Inflammatory macrophage treated with lipopolysaccharide for 4 hours (primary cell): ENCODE results near the gene PJVK.
A peak's percentile ranks its signal among the peaks of the same experiment; 100 is the strongest.
"Not testable (repeated sequence)": the region's sequence is repeated elsewhere in the genome, so short reads cannot be mapped to it uniquely, and the experiment has no call there.

Experiments used
- DNase-seq: peaks from one replicate; pipeline ENCODE4 v3.0.0-alpha.2; 2020

The PJVK gene

GRCh38 chr2:178450774-178451525 is at the start of gene PJVK, which contains the start of gene PRKRA:
Gene PJVK, plus strand, starts transcription at chr2:178451378. Its CDS starts 2,032 bp downstream, at chr2:178453410.
Gene PRKRA, minus strand, starts transcription at chr2:178451175. Its CDS starts 145 bp downstream, at chr2:178451030.
- DNase-seq = peak; percentile 97

- DNase-seq = no peak
These were observed 49.2 kb upstream of the PJVK start for GRCh38 chr2:178401994-178402437.

GRCh38 chr2:178403671-178404306 is 47.4 kb upstream of the PJVK start:
- no peak for DNase-seq

- peak; percentile 21 for DNase-seq
These were observed 46.8 kb upstream of the PJVK start for GRCh38 chr2:178404368-178404767.

- DNase-seq = no peak
These were observed 41.9 kb upstream of the PJVK start for GRCh38 chr2:178409261-178409660.

GRCh38 chr2:178412047-178412446 is 39.1 kb upstream of the PJVK start:
- DNase-seq = no peak

- DNase-seq = not testable (repeated sequence)
These were observed 38.7 kb upstream of the PJVK start for GRCh38 chr2:178412453-178412852.

- DNase-seq = peak; percentile 87
These were observed 37.5 kb upstream of the PJVK start for GRCh38 chr2:178413472-178414265.

- peak; percentile 97 for DNase-seq
These were observed 36.6 kb upstream of the PJVK start for GRCh38 chr2:178414266-178415247.

- no peak for DNase-seq
These were observed 35.2 kb upstream of the PJVK start for GRCh38 chr2:178415979-178416378.

GRCh38 chr2:178417916-178418315 is 33.3 kb upstream of the PJVK start:
- no peak for DNase-seq

- DNase-seq = no peak
These were observed 32.8 kb upstream of the PJVK start for GRCh38 chr2:178418426-178418825.

- no peak for DNase-seq
These were observed 32.1 kb upstream of the PJVK start for GRCh38 chr2:178419123-178419522.

GRCh38 chr2:178420463-178420999 is 30.6 kb upstream of the PJVK start:
- DNase-seq = no peak

- no peak for DNase-seq
These were observed 29.1 kb upstream of the PJVK start for GRCh38 chr2:178422097-178422496.

- not testable (repeated sequence) for DNase-seq
These were observed 27.4 kb upstream of the PJVK start for GRCh38 chr2:178423746-178424145.

GRCh38 chr2:178425255-178425827 is 25.8 kb upstream of the PJVK start:
- DNase-seq = no peak

- DNase-seq = no peak
These were observed 24.8 kb upstream of the PJVK start for GRCh38 chr2:178426388-178426787.

GRCh38 chr2:178427458-178427857 is 23.7 kb upstream of the PJVK start:
- no peak for DNase-seq

GRCh38 chr2:178428396-178428806 is 22.8 kb upstream of the PJVK start:
- DNase-seq = no peak

- DNase-seq = no peak
These were observed 21.8 kb upstream of the PJVK start for GRCh38 chr2:178429336-178429735.
